Right kidney (tissue), 1 donor: ENCODE data around the gene ATG7.
"Not testable (repeated sequence)": the region's sequence is repeated elsewhere in the genome, so short reads cannot be mapped to it uniquely, and the experiment has no call there.

Experiments
- DNase-seq: peaks from one replicate; pipeline ENCODE4 v3.0.0-alpha.2; 2016

The ATG7 gene

DNA sequence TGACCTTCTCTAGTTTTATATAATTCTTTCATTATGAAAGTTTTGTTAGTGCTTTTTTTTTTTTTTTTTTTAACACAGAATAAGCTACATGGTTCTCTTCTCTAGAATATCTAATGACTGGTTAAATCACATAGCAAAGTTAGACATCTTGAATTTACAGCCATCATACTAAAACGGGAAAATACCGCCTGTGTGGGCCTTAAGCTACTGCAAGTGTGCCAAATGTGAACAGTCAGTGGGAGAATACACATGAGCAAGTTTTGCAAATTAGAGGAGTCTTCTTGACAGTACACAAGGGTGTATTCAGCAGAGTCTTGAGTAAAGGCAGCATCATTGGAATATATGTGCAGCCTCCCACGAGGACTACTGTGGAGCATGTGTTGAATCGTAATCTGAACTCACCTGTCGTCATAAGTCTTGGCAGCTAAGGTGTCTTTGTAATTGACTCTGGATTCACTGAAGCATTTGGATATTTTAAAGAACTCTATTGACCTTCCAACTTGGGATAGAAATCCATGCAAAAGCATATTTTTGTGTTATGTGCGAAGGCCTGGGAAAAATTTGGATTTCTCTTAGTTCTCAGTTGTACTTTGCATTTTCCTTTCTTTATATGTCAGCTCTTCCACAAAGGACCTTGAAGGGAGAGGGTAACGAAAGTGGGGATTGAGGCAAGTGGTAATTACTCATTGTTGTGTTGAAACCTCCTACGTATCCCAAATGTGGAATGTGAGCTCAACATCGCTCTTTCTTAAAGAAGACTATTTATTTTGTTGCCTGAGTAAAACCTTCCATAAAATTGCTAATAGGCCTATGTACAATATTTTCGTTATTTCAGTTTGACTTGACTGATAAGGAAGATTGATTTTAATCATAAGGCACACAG is 117.4 kb downstream of the ATG7 start:
- no peak for DNase-seq

DNA sequence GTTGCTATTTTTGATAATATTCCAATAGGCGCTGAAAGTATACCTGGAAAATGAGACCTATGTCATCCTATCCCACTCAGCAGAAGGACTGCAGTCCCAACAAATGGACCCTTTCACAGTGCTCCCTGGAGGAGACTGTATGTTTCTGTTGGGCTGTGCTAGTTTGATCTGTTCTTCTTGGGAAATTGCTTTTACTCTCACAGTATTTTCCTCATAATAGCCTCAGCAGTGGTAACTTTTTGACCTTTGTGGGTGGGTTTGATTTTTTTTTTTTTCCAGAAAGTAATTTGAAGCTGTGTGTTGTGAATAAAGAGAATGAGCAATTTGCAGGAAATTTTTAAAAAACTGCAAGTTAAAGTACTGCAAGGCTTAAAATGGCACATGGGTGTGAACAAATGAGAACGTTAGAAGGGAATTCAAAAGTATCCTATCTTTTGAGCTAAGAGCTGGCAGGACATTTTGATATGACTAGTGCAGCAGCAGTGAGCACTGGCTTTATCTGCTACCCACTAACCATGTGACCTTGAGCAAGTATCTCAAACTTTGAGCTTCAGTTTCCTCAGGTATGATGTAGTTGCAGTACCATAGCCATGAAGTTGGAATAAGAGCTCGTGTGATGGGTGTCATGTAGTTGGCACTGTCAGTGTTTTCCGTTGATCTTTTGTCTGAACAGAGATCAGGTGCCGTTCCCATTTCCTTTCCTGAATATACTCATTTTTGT is 118.4 kb downstream of the ATG7 start:
- DNase-seq: no peak

DNA sequence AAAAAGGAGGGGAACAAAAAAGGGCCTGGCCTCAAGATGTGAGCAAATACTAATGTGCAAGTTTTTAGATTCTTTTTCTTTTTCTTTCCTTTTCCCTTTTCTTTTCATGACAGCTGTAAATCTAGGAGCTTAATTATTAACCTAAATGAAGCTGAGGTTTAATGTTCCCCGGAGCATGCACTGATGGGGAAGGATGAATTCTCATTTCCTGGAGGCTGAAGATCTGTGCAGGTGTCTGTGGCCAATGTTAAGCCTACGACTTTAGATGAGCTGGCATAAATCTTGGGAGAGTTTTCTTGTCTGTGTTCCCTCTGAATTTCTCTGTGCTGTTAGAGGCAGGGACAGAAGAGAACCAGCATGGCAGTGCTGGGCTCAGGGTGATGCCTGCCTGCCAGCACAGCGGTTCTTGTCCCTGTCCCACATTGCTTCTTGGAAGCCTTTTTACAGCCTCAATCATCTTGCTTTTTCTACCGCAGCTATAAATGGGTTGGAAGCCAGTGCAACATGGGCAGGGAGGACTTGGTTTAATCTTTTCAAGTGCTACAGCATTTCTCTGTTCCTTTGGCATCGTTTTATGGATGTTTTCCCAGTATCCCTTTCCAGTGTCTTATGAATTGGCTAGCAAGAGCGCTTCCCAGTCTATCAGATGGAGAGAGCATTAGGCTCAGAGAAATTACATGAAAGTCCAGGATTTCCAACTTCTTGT is 119.1 kb downstream of the ATG7 start:
- DNase-seq: no peak

DNA sequence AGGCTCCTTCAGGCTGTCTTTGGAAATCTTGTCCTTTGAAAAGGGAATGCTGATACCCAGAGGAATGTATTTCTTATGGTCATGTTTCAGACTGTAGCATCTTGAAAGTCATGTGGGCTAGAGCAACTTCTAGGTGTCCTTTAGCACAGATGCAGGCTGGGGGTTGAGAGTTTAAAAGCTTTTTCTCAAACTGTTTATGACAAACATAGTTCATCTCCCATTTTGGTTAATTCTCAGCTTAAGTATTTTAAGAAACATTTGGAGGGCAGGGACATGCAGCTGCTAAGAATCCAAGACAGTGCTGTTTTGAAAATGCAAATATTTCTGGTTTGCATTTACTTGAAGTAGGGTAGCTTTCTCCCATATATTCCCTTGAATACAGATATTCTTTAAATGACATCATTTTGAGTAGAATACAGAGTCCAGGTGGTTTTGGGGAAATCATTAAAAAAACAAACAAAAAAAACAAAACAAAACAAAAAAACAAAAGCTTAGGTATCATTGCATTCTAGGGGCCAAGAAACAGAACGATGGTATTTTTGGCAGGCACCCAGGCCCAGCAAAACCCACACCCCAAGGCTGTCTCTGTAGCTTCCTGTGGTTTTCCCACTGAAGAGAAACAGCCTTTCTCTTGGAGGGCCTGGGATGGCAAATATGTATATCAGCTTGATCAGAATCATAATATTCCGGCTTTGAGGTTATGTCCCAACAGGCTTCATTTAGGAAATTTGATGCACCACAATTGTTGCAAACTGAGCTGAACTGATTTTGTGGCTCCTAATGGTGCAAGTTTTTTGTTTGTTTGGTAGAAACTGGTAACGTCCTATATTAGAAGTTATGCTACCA is 120.0 kb downstream of the ATG7 start:
- DNase-seq: no peak

DNA sequence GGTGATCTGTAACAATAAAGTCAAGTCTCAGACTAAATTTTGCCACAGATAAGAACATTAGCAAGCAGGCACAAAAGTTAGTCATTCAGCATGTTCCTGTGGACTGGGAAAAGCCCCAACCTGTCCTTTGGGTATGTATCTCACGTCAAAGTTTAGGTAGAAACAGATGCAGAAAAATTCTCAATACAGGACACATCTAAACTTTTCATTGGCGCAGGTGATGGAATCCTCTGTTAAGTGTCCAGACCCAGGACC is 120.6 kb downstream of the ATG7 start:
- DNase-seq: no peak

DNA sequence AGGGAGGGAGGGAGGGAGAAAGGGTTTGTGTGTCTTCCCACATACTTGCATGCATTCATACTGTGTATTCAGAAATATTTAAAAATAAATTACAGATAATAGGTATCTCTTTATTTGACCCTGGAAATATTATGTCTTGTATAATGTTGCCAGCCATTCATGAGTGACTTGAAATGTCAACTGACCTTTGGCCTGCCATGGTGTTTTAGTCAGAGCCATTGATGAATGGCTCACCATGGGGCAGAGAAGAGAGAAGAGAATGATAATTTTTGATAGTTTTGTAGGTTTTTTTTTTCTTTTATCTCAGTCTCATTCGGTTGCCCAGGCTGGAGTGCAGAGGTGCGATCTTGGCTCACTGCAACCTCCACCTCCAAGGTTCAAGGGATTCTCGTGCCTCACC is 121.2 kb downstream of the ATG7 start:
- DNase-seq: no peak

DNA sequence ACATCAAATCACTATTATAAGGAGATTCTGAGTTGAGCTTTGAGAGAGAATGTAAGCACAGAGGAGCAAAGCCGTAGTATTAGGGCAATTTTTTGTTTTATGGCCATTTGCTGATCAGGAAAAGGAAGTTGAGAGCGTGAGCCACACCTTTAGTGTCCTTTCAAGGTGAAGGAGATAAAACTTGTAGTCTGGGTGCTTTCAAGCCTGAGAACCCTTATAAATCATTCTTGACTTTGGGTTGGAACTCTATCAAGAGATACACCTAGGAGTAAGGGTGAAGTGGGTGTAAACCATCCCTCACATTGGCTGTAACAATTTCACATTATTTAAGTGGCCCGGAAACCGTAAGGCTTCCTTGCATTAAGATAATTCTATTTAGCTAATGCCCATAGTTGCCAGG is 122.2 kb downstream of the ATG7 start:
- no peak for DNase-seq

DNA sequence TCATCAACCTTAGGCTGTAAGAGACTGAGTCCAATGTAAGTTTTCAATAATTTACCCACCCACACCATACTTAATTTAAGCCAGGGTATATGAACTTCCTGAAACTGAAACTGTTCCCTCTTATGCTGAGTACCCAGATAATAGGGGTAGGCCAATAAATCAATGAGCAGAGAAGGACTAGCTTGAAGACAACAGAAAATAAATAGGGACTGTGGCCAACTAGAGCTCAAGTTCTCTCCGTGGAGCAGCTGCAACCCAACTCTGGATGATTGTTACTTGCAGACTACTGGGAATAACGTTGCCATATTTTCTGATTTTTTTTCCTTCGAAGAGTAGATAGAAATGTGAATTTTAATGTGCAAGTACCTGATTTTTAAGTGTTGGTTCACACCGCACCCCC is 128.0 kb downstream of the ATG7 start:
- no peak for DNase-seq

DNA sequence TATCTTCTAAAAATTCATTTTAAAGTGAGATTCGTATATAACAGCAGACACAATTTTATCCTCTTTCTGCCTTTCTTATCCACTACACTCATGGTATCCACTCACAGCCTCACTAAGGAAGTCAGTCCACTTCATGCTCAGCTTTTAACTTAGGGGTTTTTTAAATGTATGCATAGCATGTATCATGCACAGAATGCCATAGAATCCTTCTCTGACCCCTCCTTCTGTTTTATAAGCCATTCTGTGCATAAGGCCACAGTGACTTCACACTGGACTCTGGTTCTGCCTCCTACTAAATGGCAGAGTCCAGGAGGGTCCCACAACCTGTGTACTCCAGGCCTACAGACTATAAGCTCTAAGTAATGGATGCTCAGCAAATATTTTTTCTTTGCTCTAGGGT is 129.2 kb downstream of the ATG7 start:
- DNase-seq: no peak

DNA sequence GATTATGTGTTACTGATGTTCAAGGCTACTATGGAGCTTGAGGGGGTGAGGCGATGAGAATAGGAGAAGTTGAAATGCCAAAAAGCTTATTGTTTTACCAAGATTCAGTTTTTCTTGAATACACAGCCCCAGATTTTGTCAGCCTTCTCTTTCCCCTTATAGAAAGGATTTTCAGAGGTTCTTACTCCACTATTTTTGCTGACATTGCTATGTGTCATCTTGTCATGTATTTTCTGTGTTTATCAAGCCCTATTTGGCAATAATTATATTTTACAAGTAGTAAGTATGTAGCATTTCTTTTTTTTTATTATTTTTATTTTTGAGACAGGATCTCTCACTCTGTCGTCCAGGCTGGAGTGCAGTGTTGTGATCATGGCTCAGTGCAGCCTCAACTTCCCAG is 133.1 kb downstream of the ATG7 start:
- no peak for DNase-seq

DNA sequence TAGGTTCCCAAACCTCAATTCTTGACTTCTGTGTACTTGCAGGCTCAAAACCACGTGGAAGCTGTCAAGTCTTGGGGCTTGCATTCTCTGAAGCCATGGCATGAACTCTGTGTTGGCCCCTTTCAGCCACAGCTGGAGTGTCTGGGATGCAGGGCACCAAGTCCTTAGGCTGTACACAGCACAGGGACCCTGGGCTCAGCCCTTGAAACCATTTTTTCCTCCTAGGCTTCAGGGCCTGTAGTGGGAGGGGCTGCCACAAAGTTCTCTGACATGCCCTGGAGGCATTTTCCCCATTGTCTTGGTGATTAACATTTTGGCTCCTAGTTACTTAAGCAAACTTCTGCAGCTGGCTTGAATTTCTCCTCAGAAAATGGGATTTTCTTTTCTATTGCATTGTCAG is 135.4 kb downstream of the ATG7 start:
- no peak for DNase-seq

DNA sequence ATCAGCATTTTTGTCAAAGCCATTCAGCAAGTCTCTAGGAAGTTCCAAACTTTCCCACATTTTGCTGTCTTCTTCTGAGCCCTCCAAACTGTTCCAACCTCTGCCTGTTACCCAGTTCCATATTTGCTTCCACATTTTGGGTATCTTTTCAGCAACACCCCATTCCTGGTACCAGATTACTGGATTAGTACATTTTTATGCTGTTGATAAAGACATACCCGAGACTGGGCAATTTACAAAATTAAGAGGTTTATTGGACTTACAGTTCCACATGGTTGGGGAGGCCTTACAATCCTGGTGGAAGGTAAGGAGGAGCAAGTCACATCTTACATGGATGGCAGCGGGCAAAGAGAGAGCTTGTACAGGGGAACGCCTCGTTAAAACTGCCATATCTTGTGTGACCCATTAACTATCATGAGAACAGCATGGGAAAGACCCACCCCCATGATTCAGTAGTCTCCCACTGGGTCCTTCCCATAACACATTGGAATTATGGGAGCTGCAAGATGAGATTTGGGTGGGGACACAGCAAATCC is 136.2 kb downstream of the ATG7 start:
- DNase-seq: not testable (repeated sequence)

DNA sequence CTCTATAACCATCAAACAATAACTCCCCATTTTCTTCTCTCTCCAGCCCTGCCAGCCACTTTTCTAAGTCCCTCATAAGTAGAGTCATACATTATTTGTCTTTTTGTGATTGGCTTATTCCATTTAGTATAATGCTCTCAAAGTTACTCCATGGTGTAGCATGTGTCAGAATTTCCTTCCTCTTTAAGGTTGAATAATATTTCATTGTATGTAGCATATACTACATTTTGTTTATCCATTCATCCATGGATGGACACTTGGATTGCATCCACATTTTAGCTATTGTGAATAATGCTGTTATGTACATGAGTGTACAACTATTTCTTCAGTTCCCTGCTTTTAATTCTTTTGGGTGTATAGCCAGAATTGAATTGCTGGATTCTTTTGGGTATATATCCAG is 138.4 kb downstream of the ATG7 start:
- DNase-seq: no peak

DNA sequence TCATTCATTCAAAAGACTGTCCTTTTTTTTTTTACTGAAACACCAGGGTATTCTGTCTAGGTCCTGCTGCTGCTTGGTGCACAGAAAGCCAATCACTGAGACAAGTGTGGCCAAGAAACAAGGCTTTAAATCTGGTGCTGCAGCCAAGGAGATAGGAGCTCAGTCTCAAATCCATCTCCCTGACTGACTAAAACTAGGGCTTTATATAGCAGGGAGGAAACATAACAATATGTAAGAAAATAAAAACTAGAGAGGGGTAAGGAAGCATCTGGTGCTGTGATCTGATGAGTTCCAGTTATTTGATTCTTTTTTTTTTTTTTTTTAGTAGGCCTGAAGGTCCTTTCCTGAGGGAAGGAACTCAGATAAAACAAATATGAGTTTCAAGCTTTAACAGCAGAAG is 139.8 kb downstream of the ATG7 start:
- DNase-seq: no peak

DNA sequence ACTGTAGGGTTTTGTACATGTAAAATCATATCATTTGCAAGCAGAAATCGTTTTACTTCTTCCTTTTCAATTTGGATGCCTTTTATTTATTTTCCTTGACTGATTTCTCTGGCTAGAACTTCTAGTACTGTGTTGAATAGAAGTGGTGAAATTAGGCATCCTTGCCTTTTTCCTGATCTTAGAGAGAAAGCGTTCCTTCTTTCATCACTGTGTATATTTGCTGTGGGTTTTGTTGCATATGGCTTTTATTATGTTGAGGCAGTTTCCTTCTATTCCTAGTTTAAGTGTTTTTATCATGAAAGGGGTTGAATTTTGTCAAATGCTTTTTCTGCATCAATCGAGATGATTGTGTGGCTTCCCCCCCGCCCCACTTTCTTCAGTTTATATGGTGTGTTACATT is 140.9 kb downstream of the ATG7 start:
- DNase-seq: no peak

DNA sequence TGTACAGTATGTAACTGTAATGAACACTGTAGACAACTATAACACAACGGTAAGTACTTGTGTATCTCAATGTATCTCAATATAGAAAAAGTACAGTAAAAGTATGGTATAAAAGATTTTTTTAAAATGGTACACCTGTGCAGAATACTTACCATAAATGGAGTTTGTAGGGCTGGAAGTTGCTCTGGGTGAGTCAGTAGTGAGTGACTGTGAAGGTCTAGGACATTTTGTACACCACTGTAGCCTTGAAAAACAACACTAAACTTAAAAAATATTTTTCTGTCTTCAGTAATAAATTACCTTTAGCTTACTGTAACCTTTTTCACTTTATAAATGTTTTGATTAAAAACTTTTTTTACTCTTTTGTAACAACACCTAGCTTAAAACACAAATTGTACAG is 142.9 kb downstream of the ATG7 start:
- no peak for DNase-seq

DNA sequence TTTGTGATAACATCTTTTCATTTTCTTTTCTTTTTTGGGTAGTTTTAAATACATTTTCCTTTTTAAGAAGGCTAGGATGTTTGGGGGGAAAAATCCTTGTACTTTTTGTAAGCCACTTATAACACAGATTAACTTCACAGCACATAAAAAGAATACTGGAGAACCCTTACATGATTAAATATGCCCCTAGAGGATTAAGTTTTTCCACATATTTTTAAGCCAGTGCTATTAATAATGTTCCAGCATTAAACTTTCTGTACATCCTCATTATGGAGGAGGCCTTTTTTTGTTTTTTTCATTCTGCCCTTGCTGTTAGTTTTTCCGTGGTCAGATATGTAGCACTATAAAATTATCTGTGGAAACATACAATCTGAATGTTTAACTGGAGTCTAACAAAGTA is 147.9 kb downstream of the ATG7 start:
- DNase-seq: no peak

DNA sequence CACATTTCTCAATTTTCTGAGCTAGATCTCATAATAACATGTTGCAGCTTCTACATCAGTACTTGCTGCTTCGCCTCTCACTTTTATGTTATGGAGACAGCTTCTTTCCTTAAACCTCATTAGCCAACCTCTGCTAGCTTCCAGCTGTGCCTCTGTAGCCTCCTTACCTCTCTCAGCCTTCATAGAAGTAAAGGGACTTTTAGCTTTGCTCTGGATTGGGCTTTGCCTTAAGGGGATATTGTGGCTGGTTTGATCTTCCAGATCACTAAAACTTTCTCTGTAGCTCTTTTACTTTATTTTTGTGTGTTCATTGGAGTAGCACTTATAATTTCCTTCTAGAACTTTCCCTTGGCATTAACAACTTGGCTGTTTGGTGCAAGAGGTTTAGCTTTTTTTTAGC is 150.1 kb downstream of the ATG7 start:
- no peak for DNase-seq

DNA sequence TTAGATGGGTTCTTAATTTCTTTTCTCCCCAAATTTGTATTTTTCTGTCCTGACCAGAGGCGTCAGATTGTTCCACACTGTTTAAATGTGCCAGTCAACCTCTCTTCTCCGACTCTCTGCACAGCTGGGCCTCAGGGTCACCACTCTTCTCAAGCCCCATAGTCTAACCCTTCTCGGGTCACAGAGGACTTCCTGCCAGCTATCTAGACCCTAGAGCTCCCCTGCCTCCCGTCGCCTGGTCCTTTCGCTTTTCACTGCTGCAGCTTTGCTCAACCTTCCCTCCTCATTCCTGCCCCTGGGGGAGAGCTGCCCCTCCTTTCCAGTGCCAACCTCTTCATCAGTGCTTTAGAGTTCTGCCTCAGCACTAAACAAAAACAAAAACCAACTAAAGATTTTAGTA is 151.7 kb downstream of the ATG7 start:
- DNase-seq: no peak

DNA sequence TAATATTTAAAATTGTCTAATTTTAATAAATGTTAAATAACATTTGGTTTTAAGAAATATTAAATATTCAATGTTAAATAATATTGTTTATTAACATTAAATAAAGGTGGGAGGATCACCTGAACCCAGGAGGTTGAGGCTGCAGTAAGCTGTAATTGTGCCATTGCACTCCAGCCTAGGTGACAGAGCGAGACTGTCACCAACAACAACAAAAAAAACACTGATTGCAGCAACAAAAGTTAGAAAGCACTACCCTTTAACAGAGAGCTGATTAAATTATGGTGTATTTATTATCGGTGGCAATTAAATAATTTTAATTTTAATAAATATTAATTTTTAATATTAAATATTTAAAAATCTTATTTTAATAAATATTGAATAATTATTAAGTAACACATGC is 152.1 kb downstream of the ATG7 start:
- DNase-seq: no peak

DNA sequence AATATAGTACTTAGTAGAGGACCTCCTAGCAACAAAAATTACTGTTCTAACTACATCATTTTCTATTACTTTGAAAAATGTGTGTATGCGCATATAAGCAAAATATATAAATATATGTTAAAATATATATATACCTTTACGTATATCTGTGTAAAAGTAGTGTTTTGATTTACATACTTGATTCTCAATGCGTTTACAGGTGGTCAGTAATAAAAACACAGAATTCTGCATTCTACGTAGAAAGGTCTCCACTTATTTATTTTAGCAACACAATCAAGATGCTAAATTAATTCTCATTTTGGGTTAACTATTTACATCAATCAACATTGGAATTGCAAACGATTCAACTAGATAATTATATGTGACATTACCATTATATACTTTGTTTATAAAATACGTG is 158.0 kb downstream of the ATG7 start:
- DNase-seq: no peak

DNA sequence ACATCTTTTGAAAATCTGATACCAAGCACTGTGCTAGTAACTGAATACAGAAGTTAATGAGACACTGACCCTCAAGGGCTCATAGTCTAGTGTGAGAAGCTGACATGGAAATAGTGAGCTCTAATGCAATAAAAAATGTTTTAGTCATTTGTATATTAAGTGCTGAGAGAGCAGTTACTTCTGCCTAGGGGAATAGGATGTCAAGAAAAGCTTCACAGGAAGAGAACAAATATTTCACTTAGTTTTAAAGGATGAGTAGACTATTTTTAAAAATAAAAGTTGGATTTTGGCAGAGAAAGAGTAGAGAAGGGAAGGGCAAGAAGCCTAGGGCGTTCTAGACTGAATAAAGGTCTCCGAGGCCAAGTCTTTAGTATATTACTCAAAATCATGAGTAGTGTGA is 158.4 kb downstream of the ATG7 start:
- no peak for DNase-seq

DNA sequence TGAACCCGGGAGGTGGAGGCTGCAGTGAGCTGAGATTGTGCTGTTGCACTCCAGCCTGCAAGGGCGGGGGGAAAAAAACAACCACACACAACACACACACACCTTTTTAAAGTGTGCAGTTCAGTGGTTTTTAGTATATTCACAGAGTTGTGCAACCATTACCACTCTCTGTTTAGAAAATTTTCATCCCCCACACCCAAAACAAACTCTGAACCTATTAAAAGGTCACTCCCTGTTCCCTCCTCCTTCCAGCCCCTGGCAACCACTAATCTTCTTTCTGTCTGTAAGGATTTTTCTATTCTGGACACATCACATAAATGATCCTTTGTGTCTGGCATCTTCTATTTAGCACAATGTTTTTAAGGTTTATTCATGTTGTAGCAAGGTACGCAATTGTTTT is 159.1 kb downstream of the ATG7 start:
- DNase-seq: no peak
